ENCODE data around the gene UBE2O. TPM values are rescaled to one million over a fixed set of nuclear protein-coding genes. Genes with fewer than 3 reads are reported as not detected.

Gene UBE2O
- total RNA-seq, 1 donor from 2014 or later, result 20.9 TPM

DNA sequence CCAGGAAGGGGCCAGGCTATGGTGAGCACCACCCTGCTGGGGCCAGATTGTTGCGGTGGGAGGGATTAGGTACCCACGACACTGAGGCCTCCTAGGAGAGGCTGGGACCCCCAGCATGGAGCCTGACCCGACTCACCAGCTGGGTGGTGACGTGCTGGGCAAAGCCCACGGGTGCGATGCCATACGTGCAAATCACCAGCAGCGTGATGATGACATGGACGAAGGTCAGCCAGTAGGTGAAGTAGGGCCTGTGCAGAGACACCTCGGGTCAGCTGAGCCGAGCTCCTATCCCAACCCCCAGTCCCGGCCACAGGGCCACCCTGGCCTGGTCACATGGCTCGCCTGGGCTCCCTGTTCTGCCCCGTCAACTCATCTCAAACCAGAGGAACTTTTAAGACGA, 21.9 kb upstream of the UBE2O start:
- Histone ChIP-seq H3K27ac (ENCODE audit: low read depth, low read length) (no peak overlapping the region), H3K27me3 (ENCODE audit: control insufficient read depth in 3 of 3, insufficient read depth in 3 of 3, low read length in 3 of 3) (no peaks in the 10 kb centered on the region), H3K9me3 (ENCODE audit: control insufficient read depth in 3 of 3, low read length in 3 of 3) (no peaks in the 10 kb centered on the region), H3K9ac (ENCODE audit: low read depth in 1 of 3, low read length in 3 of 3) (no peak overlapping the region), H3K36me3 (ENCODE audit: control insufficient read depth in 3 of 3, insufficient read depth in 3 of 3, low read length in 3 of 3) (peaks cover 33 to 47% (median 41%) of the 10 kb centered on the region in 3 donors), H3K4me3 (ENCODE audit: low read length in 3 of 3) (no peak overlapping the region), H3K4me1 (ENCODE audit: control insufficient read depth in 3 of 3, insufficient read depth in 3 of 3, low read length in 3 of 3) (no peaks in the 10 kb centered on the region)

DNA sequence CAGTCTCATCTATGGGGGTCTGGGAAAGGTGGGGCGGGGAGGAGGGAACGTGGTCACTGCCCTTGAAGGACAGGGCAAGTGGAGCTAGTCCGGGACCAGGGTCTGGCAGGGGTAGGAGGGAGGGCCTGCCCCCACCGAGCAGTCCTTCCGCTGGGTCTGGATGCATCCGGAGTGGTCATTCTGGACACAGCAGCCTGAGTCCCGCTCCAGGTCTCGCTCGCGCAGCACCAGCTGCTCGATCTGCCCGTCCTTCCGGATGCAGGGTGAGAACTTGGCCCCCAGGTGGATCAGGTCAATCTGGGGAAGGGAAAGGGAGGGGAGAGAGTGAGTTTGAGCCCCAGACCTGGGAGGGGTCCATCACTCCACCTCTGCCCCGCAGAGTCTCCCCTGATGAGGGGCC, 21.3 kb upstream of the UBE2O start:
- H3K4me3 ChIP-seq (ENCODE audit: low read length in 3 of 3), result no peak overlapping the region
- no peaks in the 10 kb centered on the region for H3K4me1 ChIP-seq (ENCODE audit: control insufficient read depth in 3 of 3, insufficient read depth in 3 of 3, low read length in 3 of 3)
- H3K9me3 ChIP-seq (ENCODE audit: control insufficient read depth in 3 of 3, low read length in 3 of 3), result no peaks in the 10 kb centered on the region
- H3K27me3 ChIP-seq (ENCODE audit: control insufficient read depth in 3 of 3, insufficient read depth in 3 of 3, low read length in 3 of 3), result no peaks in the 10 kb centered on the region
- no peak overlapping the region for H3K27ac ChIP-seq (ENCODE audit: low read depth, low read length)
- no peak overlapping the region for H3K9ac ChIP-seq (ENCODE audit: low read depth in 1 of 3, low read length in 3 of 3)
- H3K36me3 ChIP-seq (ENCODE audit: control insufficient read depth in 3 of 3, insufficient read depth in 3 of 3, low read length in 3 of 3), result peaks cover 33 to 47% (median 42%) of the 10 kb centered on the region in 3 donors

DNA sequence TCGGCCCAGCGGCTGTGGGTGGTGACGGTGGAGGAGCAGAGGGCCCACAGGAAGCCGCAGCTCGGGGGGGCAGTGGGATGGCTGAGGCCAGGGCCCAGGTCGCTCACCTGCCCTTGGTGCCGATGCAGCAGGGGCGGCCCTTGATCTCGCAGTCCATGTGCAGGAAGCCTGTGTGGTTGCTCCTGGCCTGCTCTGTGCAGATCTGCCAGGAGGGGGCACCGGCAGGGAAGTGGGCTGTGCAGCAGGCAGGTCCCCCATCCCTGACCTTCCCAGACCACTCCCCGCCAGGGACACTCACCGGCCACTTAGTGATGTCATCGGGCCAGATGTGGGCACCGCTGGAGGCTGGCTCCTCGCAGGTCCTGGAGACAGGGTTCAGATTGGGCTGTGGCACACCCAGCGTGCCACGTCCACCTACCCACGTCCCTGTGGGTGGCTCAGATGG, 20.6 kb upstream of the UBE2O start:
- Histone ChIP-seq H3K9me3 (ENCODE audit: control insufficient read depth in 3 of 3, low read length in 3 of 3) (no peaks in the 10 kb centered on the region), H3K4me1 (ENCODE audit: control insufficient read depth in 3 of 3, insufficient read depth in 3 of 3, low read length in 3 of 3) (no peaks in the 10 kb centered on the region), H3K4me3 (ENCODE audit: low read length in 3 of 3) (no peak overlapping the region), H3K27me3 (ENCODE audit: control insufficient read depth in 3 of 3, insufficient read depth in 3 of 3, low read length in 3 of 3) (no peaks in the 10 kb centered on the region), H3K36me3 (ENCODE audit: control insufficient read depth in 3 of 3, insufficient read depth in 3 of 3, low read length in 3 of 3) (peaks cover 30 to 41% (median 36%) of the 10 kb centered on the region in 3 donors), H3K9ac (ENCODE audit: low read depth in 1 of 3, low read length in 3 of 3) (no peak overlapping the region), H3K27ac (ENCODE audit: low read depth, low read length) (no peak overlapping the region)

DNA sequence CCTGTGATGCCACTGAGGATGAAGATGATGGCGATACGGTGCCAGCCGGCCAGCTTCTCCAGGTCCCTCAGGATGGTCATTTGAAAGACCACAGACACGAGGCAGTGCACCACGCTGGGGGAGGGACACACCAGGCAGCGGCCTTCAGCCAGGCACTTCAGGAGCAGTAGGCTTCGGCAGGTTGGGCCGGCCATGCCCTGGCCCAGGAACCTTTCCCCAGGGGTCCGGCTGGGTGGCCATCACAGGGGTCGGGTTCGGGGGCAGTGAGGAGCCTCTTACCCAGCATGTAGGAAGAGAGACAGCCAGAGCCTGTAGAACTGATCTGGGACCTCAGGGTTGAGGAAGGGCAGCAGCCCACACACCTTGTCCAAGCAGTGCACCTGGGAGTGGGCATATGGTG, 19.8 kb upstream of the UBE2O start:
- H3K9ac ChIP-seq (ENCODE audit: low read depth in 1 of 3, low read length in 3 of 3), result no peak overlapping the region
- no peak overlapping the region for H3K4me3 ChIP-seq (ENCODE audit: low read length in 3 of 3)
- peaks cover 25 to 36% (median 33%) of the 10 kb centered on the region in 3 donors for H3K36me3 ChIP-seq (ENCODE audit: control insufficient read depth in 3 of 3, insufficient read depth in 3 of 3, low read length in 3 of 3)
- H3K9me3 ChIP-seq (ENCODE audit: control insufficient read depth in 3 of 3, low read length in 3 of 3), result no peaks in the 10 kb centered on the region
- H3K27me3 ChIP-seq (ENCODE audit: control insufficient read depth in 3 of 3, insufficient read depth in 3 of 3, low read length in 3 of 3), result no peaks in the 10 kb centered on the region
- no peaks in the 10 kb centered on the region for H3K4me1 ChIP-seq (ENCODE audit: control insufficient read depth in 3 of 3, insufficient read depth in 3 of 3, low read length in 3 of 3)
- H3K27ac ChIP-seq (ENCODE audit: low read depth, low read length), result no peak overlapping the region

DNA sequence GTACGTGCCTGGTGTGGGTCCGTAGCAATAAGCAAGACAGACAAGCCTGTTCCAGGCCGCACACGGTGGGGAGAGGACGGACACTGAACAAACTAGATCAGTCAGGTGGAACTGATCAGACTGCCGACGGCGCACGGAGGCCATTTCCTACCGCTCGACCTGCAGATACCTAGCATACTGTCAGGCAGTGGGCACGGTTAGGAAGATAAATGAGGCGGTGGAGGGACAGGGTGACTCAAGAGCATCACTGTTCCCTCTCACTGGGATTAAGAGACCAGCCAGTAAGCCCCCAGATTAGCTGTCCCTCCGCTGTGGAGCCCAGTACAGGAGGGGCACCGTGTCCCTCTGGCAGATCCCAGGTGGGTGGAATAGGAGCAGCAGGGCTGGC, 19.3 kb upstream of the UBE2O start:
- Histone ChIP-seq H3K4me1 (ENCODE audit: control insufficient read depth in 3 of 3, insufficient read depth in 3 of 3, low read length in 3 of 3) (no peaks in the 10 kb centered on the region), H3K27me3 (ENCODE audit: control insufficient read depth in 3 of 3, insufficient read depth in 3 of 3, low read length in 3 of 3) (no peaks in the 10 kb centered on the region), H3K27ac (ENCODE audit: low read depth, low read length) (no peak overlapping the region), H3K9ac (ENCODE audit: low read depth in 1 of 3, low read length in 3 of 3) (no peak overlapping the region), H3K36me3 (ENCODE audit: control insufficient read depth in 3 of 3, insufficient read depth in 3 of 3, low read length in 3 of 3) (peaks cover 23 to 36% (median 33%) of the 10 kb centered on the region in 3 donors), H3K4me3 (ENCODE audit: low read length in 3 of 3) (no peak overlapping the region), H3K9me3 (ENCODE audit: control insufficient read depth in 3 of 3, low read length in 3 of 3) (no peaks in the 10 kb centered on the region)

DNA sequence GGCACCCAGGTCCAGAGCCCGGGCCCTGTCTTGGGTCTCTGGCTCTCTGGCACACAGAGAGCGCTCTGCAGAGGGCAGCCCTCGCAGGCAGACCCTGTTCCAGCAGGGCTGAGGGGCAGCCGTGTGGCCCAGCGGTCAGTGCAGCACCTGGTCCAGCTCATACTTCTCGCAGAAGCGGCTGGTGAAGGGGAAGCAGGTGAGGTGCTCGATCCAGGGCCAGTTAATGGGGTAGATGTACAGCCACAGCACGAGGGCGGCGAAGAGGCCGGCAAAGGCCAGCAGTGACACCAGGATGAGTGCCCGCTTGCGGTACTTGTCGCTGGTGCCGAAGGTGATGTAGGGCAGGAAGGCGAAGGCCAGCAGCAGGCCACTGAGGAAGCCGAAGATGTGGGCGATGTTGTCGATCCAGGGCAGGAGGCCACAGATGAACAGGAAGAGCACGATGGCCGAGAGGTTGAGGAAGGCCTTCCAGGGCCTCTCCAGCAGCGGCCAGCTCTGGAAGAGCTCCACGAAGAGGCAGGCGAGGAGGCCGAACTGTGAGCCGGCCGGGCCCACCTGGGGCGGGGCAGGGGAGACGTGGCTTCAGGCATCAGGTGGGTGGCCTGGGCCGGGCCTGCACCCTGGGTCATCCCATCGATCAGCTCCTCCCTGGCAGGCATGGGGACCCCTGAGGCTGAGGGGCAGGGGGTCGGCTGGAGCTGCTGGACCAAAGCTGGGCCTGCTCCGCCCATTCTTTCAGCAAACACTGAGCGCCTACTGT, 18.7 kb upstream of the UBE2O start:
- H3K27ac ChIP-seq (ENCODE audit: low read depth, low read length), result no peak overlapping the region
- H3K36me3 ChIP-seq (ENCODE audit: control insufficient read depth in 3 of 3, insufficient read depth in 3 of 3, low read length in 3 of 3), result peaks cover 23 to 36% (median 33%) of the 10 kb centered on the region in 3 donors
- H3K9me3 ChIP-seq (ENCODE audit: control insufficient read depth in 3 of 3, low read length in 3 of 3), result no peaks in the 10 kb centered on the region
- no peaks in the 10 kb centered on the region for H3K27me3 ChIP-seq (ENCODE audit: control insufficient read depth in 3 of 3, insufficient read depth in 3 of 3, low read length in 3 of 3)
- no peaks in the 10 kb centered on the region for H3K4me1 ChIP-seq (ENCODE audit: control insufficient read depth in 3 of 3, insufficient read depth in 3 of 3, low read length in 3 of 3)
- no peak overlapping the region for H3K4me3 ChIP-seq (ENCODE audit: low read length in 3 of 3)
- H3K9ac ChIP-seq (ENCODE audit: low read depth in 1 of 3, low read length in 3 of 3), result no peak overlapping the region

DNA sequence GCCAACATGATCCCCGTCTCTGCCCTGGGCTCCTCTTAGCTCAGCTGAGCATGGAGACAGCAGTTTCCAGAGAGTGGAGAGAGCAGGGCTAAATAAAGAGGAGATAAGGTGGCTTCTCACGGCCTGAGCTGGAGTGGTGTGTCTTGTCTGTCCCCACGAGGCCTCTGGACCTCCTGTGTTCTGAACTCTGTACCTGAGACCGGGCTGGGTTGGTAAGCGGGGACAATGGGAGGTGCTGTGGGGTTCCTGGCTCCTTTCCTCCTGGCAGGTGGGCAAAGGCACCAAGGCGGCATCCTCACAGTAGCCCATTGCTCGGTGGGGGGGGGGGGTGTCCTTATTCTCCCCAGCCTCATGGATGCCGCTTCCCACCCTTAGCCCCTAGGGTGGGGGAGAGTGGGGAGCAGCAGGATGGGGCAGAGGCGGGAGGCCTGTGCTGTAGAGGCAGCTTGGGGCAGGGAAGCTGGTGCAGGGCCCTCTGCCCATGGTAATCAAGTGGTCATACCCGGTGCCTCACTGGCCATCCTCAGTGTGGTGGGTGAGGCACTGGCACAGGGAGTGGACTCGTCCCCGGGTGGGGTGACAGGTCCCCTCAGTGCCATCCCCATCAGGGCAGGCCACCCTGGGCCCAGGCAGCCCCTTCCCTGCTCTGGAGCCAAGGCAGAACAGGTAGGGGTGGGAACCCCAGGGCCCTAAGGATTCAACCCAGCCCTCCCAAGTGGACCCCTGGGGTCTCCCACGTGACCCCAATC, 17.2 kb upstream of the UBE2O start:
- no peaks in the 10 kb centered on the region for H3K27me3 ChIP-seq (ENCODE audit: control insufficient read depth in 3 of 3, insufficient read depth in 3 of 3, low read length in 3 of 3)
- H3K36me3 ChIP-seq (ENCODE audit: control insufficient read depth in 3 of 3, insufficient read depth in 3 of 3, low read length in 3 of 3), result peaks cover 23 to 35% (median 32%) of the 10 kb centered on the region in 3 donors
- H3K4me1 ChIP-seq (ENCODE audit: control insufficient read depth in 3 of 3, insufficient read depth in 3 of 3, low read length in 3 of 3), result peaks cover 0 to 3% (median 0%) of the 10 kb centered on the region in 3 donors
- no peaks in the 10 kb centered on the region for H3K9me3 ChIP-seq (ENCODE audit: control insufficient read depth in 3 of 3, low read length in 3 of 3)
- H3K27ac ChIP-seq (ENCODE audit: low read depth, low read length), result no peak overlapping the region
- H3K9ac ChIP-seq (ENCODE audit: low read depth in 1 of 3, low read length in 3 of 3), result no peak overlapping the region
- no peak overlapping the region for H3K4me3 ChIP-seq (ENCODE audit: low read length in 3 of 3)

DNA sequence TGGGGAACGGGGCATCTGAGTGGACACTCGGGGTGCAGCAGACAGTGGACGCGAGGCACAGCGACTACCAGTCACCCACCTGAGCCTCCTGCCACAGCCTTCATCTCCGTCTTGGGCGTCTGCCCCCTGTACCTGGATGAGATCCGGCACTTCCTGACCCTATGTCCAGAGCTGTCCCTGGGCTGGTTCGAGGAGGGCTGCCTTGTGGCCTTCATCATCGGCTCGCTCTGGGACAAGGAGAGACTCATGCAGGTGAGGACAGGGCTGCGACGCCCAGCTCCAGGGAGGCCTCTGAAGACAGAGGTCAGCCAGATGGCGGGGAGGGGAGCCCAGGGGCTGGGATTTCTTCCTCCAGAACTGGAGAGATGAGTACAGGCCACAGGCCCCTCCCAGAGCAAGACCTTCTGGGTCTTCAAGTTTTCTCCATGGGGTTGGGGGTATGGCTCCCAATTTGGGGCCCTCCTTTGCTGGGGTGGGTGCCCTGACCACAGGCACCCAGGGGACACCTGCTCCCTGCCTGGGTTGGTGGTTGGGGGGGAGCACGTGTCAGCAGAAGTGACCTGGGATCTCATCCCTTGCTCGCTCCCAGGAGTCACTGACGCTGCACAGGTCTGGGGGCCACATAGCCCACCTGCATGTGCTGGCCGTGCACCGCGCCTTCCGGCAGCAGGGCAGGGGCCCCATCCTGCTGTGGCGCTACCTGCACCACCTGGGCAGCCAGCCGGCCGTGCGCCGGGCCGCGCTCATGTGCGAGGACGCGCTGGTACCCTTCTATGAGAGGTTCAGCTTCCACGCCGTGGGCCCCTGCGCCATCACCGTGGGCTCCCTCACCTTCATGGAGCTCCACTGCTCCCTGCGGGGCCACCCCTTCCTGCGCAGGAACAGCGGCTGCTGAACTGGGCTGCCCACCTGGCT, 16.4 kb upstream of the UBE2O start:
- Histone ChIP-seq H3K27me3 (ENCODE audit: control insufficient read depth in 3 of 3, insufficient read depth in 3 of 3, low read length in 3 of 3) (no peaks in the 10 kb centered on the region), H3K9me3 (ENCODE audit: control insufficient read depth in 3 of 3, low read length in 3 of 3) (no peaks in the 10 kb centered on the region), H3K36me3 (ENCODE audit: control insufficient read depth in 3 of 3, insufficient read depth in 3 of 3, low read length in 3 of 3) (peaks cover 19 to 32% (median 24%) of the 10 kb centered on the region in 3 donors), H3K4me1 (ENCODE audit: control insufficient read depth in 3 of 3, insufficient read depth in 3 of 3, low read length in 3 of 3) (peaks cover 0 to 3% (median 0%) of the 10 kb centered on the region in 3 donors), H3K9ac (ENCODE audit: low read depth in 1 of 3, low read length in 3 of 3) (no peak overlapping the region), H3K4me3 (ENCODE audit: low read length in 3 of 3) (no peak overlapping the region), H3K27ac (ENCODE audit: low read depth, low read length) (no peak overlapping the region)

DNA sequence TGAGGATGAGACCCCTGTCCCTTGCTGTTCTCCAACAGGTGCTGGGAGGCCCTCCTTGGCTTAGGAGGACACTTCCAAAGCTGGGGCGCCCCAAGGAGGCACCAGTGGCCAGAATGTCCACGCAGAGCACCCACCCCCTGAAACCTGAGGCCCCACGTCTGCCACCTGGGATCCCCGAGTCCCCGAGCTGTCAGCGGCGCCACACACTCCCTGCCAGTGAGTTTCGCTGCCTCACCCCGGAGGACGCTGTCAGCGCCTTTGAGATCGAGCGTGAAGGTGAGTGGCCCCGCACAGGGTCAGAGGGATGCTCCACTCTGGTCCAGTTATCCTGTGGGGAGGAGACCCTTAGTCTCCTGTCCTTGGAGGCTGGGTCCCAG, 15.7 kb upstream of the UBE2O start:
- peaks cover 0 to 3% (median 0%) of the 10 kb centered on the region in 3 donors for H3K4me1 ChIP-seq (ENCODE audit: control insufficient read depth in 3 of 3, insufficient read depth in 3 of 3, low read length in 3 of 3)
- H3K4me3 ChIP-seq (ENCODE audit: low read length in 3 of 3), result no peak overlapping the region
- no peak overlapping the region for H3K27ac ChIP-seq (ENCODE audit: low read depth, low read length)
- peaks cover 17 to 28% (median 19%) of the 10 kb centered on the region in 3 donors for H3K36me3 ChIP-seq (ENCODE audit: control insufficient read depth in 3 of 3, insufficient read depth in 3 of 3, low read length in 3 of 3)
- no peaks in the 10 kb centered on the region for H3K27me3 ChIP-seq (ENCODE audit: control insufficient read depth in 3 of 3, insufficient read depth in 3 of 3, low read length in 3 of 3)
- no peak overlapping the region for H3K9ac ChIP-seq (ENCODE audit: low read depth in 1 of 3, low read length in 3 of 3)
- H3K9me3 ChIP-seq (ENCODE audit: control insufficient read depth in 3 of 3, low read length in 3 of 3), result no peaks in the 10 kb centered on the region

Measured in skeletal muscle tissue (tissue), 4 donors.